A549 treated with RU486 at 1 μM for 4 hours (cell line): ENCODE results near the gene NCEH1. TPM values are rescaled to one million over a fixed set of nuclear protein-coding genes. Genes with fewer than 3 reads are reported as not detected.

Source experiments
- total RNA-seq: library from RNA; stranded (reverse); fragments of 200-300 nt; extraction: Qiagen RNA extraction; gene quantifications from 5 replicates; pipeline ENCODE4 v1.2.3, GENCODE V29; 2022; ENCODE audit warnings: low read depth

Gene NCEH1, protein sequence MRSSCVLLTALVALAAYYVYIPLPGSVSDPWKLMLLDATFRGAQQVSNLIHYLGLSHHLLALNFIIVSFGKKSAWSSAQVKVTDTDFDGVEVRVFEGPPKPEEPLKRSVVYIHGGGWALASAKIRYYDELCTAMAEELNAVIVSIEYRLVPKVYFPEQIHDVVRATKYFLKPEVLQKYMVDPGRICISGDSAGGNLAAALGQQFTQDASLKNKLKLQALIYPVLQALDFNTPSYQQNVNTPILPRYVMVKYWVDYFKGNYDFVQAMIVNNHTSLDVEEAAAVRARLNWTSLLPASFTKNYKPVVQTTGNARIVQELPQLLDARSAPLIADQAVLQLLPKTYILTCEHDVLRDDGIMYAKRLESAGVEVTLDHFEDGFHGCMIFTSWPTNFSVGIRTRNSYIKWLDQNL
- total RNA-seq: 22.5 to 39.1 TPM (median 33.1 TPM) in 5 replicates

DNA sequence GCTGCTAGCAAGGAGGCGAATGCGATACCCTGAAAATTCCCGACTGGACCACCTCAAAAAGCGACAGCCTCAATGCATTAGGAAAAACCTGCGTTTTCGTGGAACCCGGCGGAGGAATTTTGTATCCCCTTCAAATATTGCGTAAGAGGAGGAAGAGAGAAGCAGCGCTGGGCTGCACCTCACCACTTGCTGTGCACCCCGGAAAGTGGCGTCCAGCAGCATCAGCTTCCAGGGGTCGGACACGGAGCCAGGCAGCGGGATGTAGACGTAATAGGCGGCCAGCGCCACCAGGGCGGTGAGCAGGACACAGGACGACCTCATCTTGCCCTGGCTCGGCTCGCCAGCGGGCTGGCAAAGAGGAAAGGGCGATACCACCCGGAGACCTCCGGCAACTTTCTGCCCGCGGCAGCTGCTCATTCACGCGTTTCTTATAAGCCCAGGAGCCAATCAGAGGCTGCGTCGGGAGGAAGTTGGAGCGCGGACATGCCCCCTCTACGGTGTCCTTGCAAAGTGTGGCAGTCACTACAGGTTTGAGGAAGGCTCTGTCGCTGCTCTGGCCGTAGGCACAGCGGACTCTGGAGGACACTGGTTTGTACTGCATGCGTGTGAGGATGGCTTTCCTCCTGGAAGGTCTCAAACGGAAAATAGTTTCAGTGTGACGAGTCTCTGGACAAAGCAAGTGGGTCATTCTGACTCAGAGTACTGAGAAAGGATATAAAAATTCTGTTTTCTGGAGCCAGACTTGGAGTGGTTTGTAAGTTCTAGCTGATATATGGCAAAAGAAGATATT lies at the start of gene NCEH1:
TSS of gene NCEH1 (minus strand) at position 404 of the 790 bp plus-strand sequence. CDS start at position 321, 83 bp downstream.

DNA sequence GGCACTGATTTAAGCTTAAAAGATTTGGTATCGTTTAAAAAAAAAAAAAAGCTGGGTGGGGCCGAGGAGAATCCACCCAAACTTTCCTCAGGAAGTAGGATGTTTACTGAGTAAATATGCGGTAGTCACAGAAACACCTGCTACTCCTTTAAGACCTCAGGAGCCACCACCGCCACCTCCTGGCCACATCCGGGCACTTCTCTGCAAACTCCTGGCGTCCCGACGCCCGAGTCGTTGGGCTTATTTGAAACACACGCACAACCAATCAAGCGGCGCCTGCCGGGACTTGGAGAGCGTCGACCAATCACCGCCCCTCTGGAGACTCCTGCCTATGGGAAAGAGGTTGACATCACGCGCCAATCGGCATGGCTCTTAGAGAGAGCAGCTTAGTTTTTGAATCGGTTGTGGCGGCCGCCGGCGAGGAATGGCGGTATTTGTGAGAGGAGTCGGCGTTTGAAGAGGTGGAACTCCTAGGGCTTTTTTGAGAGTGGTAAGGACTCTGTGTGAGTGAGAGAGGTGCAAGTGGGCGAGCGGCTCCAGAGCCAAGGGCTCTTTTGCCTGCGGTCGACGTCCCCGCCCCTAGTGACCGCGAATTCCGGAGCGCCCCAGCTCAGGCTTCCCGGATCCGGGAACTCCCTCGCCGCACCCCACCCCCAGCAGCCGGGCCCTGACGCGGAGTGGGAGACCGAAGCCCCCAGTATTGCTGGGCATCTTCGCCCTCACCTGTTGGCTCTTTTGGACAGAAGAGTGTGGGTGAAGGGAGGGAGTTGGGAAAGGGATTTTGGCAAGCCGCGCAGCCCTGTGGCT lies 39.7 kb upstream of the NCEH1 start, which contains the start of gene ECT2:
TSS of gene ECT2 (plus strand) at position 359 of the 807 bp plus-strand sequence. CDS start 3,805 bp downstream, outside the sequence.

Other genes with a start within 250 kb of the NCEH1 start
- 0.21 to 0.34 TPM (median 0.21 TPM) in 3 of 5 replicates, not detected in the others for gene TNFSF10, start 187.6 kb downstream of the NCEH1 start, total RNA-seq
- gene ECT2, start 39.7 kb upstream of the NCEH1 start, total RNA-seq: 46.5 to 90.7 TPM (median 85.8 TPM) in 5 replicates